Karpas-422 (cell line): ENCODE data around the gene CNTNAP2. TPM values are rescaled to one million over a fixed set of nuclear protein-coding genes. Genes with fewer than 3 reads are reported as not detected.
"Not testable (repeated sequence)": the region's sequence is repeated elsewhere in the genome, so short reads cannot be mapped to it uniquely, and the experiment has no call there.

Experiments used
- DNase-seq: peaks from one replicate; pipeline ENCODE4 v3.0.0-alpha.2; 2015
- H2AFZ ChIP-seq: fragments of 200-600 bp; sonication (generic); 2 replicates; pipeline ENCODE4 v1.6.1; 2014; ENCODE audit warnings: antibody characterized with exemption, low read length, mixed read lengths
- H3K27ac ChIP-seq: fragments of 200-600 bp; sonication (generic); 2 replicates; pipeline ENCODE4 v1.5.1; 2014; ENCODE audit warnings: mild to moderate bottlenecking, low read length, moderate library complexity
- H3K27me3 ChIP-seq: fragments of 200-600 bp; sonication (generic); 2 replicates; pipeline ENCODE4 v1.6.1; 2014; ENCODE audit warnings: low read length, mixed read lengths
- H3K36me3 ChIP-seq: fragments of 200-600 bp; sonication (generic); 2 replicates; pipeline ENCODE4 v1.6.1; 2014; ENCODE audit warnings: low read length, mixed read lengths; ENCODE audit not compliant: insufficient read depth
- H3K4me1 ChIP-seq: fragments of 200-600 bp; sonication (generic); 2 replicates; pipeline ENCODE4 v1.6.1; 2014; ENCODE audit warnings: mild to moderate bottlenecking, low read length, mixed read lengths
- H3K4me2 ChIP-seq: fragments of 200-600 bp; sonication (generic); 2 replicates; pipeline ENCODE4 v1.6.1; 2014; ENCODE audit warnings: low read length, low read depth, mild to moderate bottlenecking; ENCODE audit not compliant: poor library complexity, severe bottlenecking
- H3K4me3 ChIP-seq: fragments of 200-600 bp; sonication (generic); 2 replicates; pipeline ENCODE4 v1.5.1; 2014; ENCODE audit warnings: mild to moderate bottlenecking, antibody characterized with exemption, low read length, mixed read lengths
- H3K79me2 ChIP-seq: fragments of 200-600 bp; sonication (generic); 2 replicates; pipeline ENCODE4 v1.6.1; 2014; ENCODE audit warnings: mild to moderate bottlenecking, low read length, mixed read lengths
- H3K9ac ChIP-seq: fragments of 200-600 bp; sonication (generic); 2 replicates; pipeline ENCODE4 v1.6.0; 2014; ENCODE audit warnings: low read length
- H3K9me2 ChIP-seq: fragments of 200-600 bp; sonication (generic), shearing (Covaris generic); replicated peaks from 2 replicates; pipeline ENCODE4 v1.6.0; 2014; ENCODE audit warnings: mild to moderate bottlenecking, low read length, moderate library complexity; ENCODE audit not compliant: insufficient read depth
- H3K9me3 ChIP-seq: fragments of 300-700, 200-600 bp; sonication (generic); 2 replicates; pipeline ENCODE4 v1.6.1; 2014; ENCODE audit warnings: low read length, mixed read lengths
- H4K20me1 ChIP-seq: fragments of 200-600 bp; sonication (generic); 2 replicates; pipeline ENCODE4 v1.6.1; 2014; ENCODE audit warnings: mild to moderate bottlenecking, antibody characterized with exemption, low read length, low read depth; ENCODE audit not compliant: insufficient read depth
- total RNA-seq: library from RNA; depleted of rRNA; stranded (reverse); fragments of >200 nt; shearing (Covaris generic); gene quantifications from 2 replicates; pipeline ENCODE4 v1.2.3, GENCODE V29; 2014; ENCODE audit warnings: low replicate concordance

Gene CNTNAP2
- total RNA-seq, 1 experiment from 2014 or later, result not detected

DNA sequence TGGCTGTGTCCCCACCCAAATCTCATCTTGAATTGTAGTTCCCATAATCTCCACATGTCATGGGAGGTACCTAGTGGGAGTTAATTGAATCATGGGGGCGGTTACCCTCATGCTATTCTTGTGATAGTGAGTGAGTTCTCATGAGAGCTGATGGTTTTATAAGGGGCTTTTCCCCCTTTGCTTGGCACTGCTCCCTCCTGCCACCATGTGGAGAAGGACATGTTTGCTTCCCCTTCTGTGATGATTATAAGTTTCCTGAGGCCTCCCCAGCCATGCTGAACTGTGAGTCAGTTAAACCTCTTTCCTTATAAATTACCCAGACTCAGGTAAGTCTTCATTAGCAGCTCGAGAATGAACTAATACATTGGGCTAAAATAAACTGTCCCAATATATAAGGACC, 1482.1 kb downstream of the CNTNAP2 start:
- not testable (repeated sequence) for H3K4me1 ChIP-seq, H3K27ac ChIP-seq, DNase-seq, H4K20me1 ChIP-seq, H3K4me2 ChIP-seq, H3K9me2 ChIP-seq, H2AFZ ChIP-seq, H3K4me3 ChIP-seq, H3K79me2 ChIP-seq, H3K36me3 ChIP-seq, H3K9ac ChIP-seq, H3K9me3 ChIP-seq, H3K27me3 ChIP-seq

DNA sequence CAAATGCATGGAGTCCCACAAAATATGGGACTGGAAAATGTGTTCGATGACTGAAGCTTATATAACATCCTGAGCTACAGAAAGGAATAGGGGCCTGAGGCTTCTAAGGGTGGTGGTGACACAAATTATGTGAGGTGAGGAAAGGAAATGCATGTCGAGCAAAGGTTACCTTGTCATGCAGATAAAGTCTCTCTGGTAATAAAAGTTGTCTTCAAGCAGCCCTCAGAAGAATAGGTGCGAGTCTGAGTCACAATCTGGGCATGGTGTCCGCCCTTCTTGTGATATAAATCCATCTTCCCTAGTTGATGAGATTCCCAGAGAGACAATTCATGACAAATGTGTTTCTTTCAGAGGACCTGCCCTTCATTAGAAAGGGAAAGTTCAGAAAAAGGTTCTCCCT, 1488.7 kb downstream of the CNTNAP2 start:
- H4K20me1 ChIP-seq, result no peaks in the 10 kb centered on the region
- H3K36me3 ChIP-seq, result no peaks in the 10 kb centered on the region
- H2AFZ ChIP-seq, result no peak overlapping the region
- no peak overlapping the region for H3K4me2 ChIP-seq
- H3K9me3 ChIP-seq, result no peaks in the 10 kb centered on the region; the same call in 1 of the 2 replicates
- no peak overlapping the region for H3K27ac ChIP-seq
- no peaks in the 10 kb centered on the region for H3K27me3 ChIP-seq
- H3K4me3 ChIP-seq, result no peak overlapping the region
- H3K9ac ChIP-seq, result no peak overlapping the region
- no peaks in the 10 kb centered on the region; the same call in 1 of the 2 replicates for H3K9me2 ChIP-seq
- H3K4me1 ChIP-seq, result no peaks in the 10 kb centered on the region
- H3K79me2 ChIP-seq, result no peaks in the 10 kb centered on the region
- DNase-seq, result no peak

DNA sequence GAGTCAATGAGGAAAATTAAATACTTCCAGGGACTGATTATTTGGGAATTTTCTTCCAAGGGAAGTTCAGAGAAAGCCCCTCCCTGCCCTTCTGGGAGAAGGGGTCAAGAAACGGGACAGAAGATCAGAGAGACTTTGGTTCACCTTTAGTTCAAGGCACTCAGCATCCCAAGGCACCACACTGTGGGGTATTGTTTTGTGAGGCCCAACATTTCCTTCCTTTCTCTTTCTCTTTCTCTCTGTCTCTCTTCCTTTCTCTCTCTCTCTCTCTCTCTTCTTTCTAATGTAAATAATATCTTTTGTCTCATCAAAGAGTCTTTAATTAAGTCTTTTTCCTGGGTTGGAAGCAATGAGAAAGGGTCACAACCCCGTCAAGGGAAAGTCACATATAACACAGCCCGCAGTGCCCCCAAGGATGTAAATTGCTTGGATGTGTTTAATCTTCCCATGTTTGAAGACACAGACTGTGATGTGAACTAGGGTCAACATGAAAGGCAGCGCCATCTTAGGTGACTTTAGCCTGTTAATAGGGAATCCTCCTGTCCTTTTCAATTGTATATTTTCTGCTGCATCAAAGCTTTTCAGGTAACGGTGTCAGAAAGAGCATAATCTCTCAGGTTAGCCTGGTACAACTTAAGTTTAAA, 1490.7 kb downstream of the CNTNAP2 start:
- no peak for DNase-seq
- Histone ChIP-seq H3K27me3 (no peaks in the 10 kb centered on the region), H3K36me3 (no peaks in the 10 kb centered on the region), H3K4me1 (no peaks in the 10 kb centered on the region), H3K79me2 (no peaks in the 10 kb centered on the region), H3K27ac (no peak overlapping the region), H4K20me1 (no peaks in the 10 kb centered on the region), H3K9me3 (no peaks in the 10 kb centered on the region; the same call in 1 of the 2 replicates), H2AFZ (no peak overlapping the region), H3K4me3 (no peak overlapping the region), H3K9ac (no peak overlapping the region), H3K4me2 (no peak overlapping the region), H3K9me2 (no peaks in the 10 kb centered on the region; the same call in 1 of the 2 replicates)

- no peak for DNase-seq
- no peaks in the 10 kb centered on the region for H3K79me2 ChIP-seq
- H3K9me3 ChIP-seq, result peaks cover 3% of the 10 kb centered on the region; the same call in 1 of the 2 replicates
- no peak overlapping the region for H2AFZ ChIP-seq
- H3K4me3 ChIP-seq, result no peak overlapping the region
- no peaks in the 10 kb centered on the region for H4K20me1 ChIP-seq
- no peak overlapping the region for H3K4me2 ChIP-seq
- no peaks in the 10 kb centered on the region for H3K27me3 ChIP-seq
- no peaks in the 10 kb centered on the region for H3K36me3 ChIP-seq
- H3K9ac ChIP-seq, result no peak overlapping the region
- H3K27ac ChIP-seq, result no peak overlapping the region
- H3K4me1 ChIP-seq, result no peaks in the 10 kb centered on the region
- H3K9me2 ChIP-seq, result no peaks in the 10 kb centered on the region; the same call in 1 of the 2 replicates
These were observed 1494.8 kb downstream of the CNTNAP2 start for GRCh38 chr7:147611431-147611830.

DNA sequence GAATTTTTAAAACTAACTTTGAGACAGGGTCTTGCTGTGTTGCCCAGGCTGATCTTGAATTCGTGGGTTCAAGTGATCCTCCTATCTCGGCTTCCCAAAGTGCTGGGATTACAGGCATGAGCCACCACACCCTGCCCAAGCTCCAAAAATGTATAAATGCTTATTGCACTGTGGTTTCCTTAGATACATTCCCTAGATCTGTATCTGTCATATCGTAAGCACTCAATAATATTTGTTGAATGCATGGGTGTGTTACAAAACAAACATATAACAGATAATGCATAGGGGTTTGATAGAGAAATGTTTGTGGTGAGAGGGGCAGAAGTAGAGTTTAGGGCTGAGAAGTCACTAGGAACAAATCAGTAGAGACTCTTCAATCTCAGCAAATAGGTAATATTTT, 1518.7 kb downstream of the CNTNAP2 start:
- Histone ChIP-seq H3K9me2 (no peaks in the 10 kb centered on the region), H3K9me3 (peaks cover 12% of the 10 kb centered on the region), H3K27ac (no peak overlapping the region), H3K36me3 (no peaks in the 10 kb centered on the region), H3K9ac (no peak overlapping the region), H3K79me2 (no peaks in the 10 kb centered on the region), H3K4me1 (no peaks in the 10 kb centered on the region), H2AFZ (no peak overlapping the region), H3K4me3 (no peak overlapping the region), H3K27me3 (no peaks in the 10 kb centered on the region), H3K4me2 (no peak overlapping the region), H4K20me1 (no peaks in the 10 kb centered on the region)
- DNase-seq, result no peak

DNA sequence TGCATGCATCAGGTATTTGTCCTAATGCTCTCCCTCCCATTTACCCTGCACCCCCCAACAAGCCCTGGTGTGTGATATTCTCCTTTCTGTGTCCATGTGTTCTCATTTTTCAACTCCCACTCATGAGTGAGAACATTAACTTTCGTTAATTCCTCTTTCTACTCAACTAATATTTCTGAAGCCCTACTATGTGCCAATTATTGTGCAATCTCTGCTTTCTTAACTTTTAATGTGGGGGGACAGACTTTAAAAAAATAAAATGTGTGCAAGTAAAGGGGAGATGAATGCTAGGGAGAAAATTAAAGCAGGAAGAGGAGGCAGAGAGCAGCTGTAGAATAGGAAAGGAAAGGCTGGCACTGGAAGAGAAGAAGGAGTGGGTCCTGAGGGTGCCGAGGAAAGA, 1520.0 kb downstream of the CNTNAP2 start:
- Histone ChIP-seq H3K4me2 (no peak overlapping the region), H2AFZ (no peak overlapping the region), H3K36me3 (no peaks in the 10 kb centered on the region), H3K9me3 (peaks cover 8% of the 10 kb centered on the region; the same call in 1 of the 2 replicates), H3K9me2 (no peaks in the 10 kb centered on the region), H3K4me3 (no peak overlapping the region), H3K4me1 (no peaks in the 10 kb centered on the region), H3K79me2 (no peaks in the 10 kb centered on the region), H3K27me3 (no peaks in the 10 kb centered on the region), H3K9ac (no peak overlapping the region), H4K20me1 (no peaks in the 10 kb centered on the region), H3K27ac (no peak overlapping the region)
- no peak for DNase-seq

DNA sequence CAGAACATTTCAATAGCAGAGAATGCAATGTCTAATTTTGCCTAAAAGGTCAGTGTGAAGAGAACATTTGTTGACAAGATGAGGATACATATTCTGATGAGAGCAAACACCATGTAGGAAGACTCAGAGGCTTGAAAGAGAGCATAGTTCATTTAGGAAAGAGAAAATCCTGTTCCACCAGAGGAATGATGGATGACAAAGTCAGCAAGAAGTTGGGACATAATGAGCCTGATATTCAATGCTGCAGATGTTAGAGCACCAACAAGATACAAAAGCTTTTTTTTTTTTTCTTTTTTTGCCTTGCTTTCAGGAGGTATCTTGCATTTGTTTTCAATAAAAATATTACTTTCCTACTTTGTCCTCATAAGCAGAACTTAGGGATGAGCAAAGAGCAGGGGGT, 1522.0 kb downstream of the CNTNAP2 start:
- no peak overlapping the region for H3K4me2 ChIP-seq
- no peak for DNase-seq
- peaks cover 6% of the 10 kb centered on the region; the same call in 1 of the 2 replicates for H3K9me3 ChIP-seq
- no peaks in the 10 kb centered on the region for H3K4me1 ChIP-seq
- no peaks in the 10 kb centered on the region for H3K79me2 ChIP-seq
- H3K27me3 ChIP-seq, result no peaks in the 10 kb centered on the region
- no peaks in the 10 kb centered on the region for H3K36me3 ChIP-seq
- H3K27ac ChIP-seq, result no peak overlapping the region
- no peak overlapping the region for H3K9ac ChIP-seq
- H4K20me1 ChIP-seq, result no peaks in the 10 kb centered on the region
- H3K9me2 ChIP-seq, result no peaks in the 10 kb centered on the region
- H3K4me3 ChIP-seq, result no peak overlapping the region
- H2AFZ ChIP-seq, result no peak overlapping the region

GRCh38 chr7:147639037-147639436, 1522.4 kb downstream of the CNTNAP2 start:
- Histone ChIP-seq H3K4me3 (no peak overlapping the region), H3K9me2 (no peaks in the 10 kb centered on the region), H4K20me1 (no peaks in the 10 kb centered on the region), H3K9ac (no peak overlapping the region), H2AFZ (no peak overlapping the region), H3K79me2 (no peaks in the 10 kb centered on the region), H3K4me2 (no peak overlapping the region), H3K9me3 (peaks cover 6% of the 10 kb centered on the region; the same call in 1 of the 2 replicates), H3K27ac (no peak overlapping the region), H3K36me3 (no peaks in the 10 kb centered on the region), H3K27me3 (no peaks in the 10 kb centered on the region), H3K4me1 (no peaks in the 10 kb centered on the region)
- DNase-seq, result no peak
